Stimulated activated naive CD8-positive, alpha-beta T cell treated with anti-CD3 and anti-CD28 coated beads, Interleukin-15, Interleukin-2, amounts not matched to agents 100 U/mL and 50 U/mL, for 24 hours (primary cell): ENCODE data around the gene RNF123.
A peak's percentile ranks its signal among the peaks of the same experiment; 100 is the strongest.
"Not testable (repeated sequence)": the region's sequence is repeated elsewhere in the genome, so short reads cannot be mapped to it uniquely, and the experiment has no call there.

ENCODE experiments used
- ATAC-seq: fragments of 150-1000 bp; cut with Tn5 transposase; one replicate; pipeline ENCODE4 v1.10.0; 2021
- DNase-seq: peaks from one replicate; pipeline ENCODE4 v3.0.0; 2021

The RNF123 gene

DNA sequence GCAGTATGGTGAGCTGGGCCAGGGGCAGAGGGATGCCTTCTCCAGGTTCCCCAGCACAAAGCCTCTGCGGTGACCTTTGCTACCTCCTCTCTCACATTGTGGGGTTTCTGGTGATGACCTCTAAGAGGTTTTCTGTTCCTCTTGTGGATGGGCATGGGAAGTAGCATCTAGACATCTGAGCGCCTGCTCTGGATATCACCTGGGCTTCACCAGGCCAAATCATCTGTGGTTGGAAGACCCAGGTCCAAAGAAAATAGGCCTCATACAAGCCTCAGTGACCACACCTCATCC is 8.2 kb upstream of the RNF123 start:
- DNase-seq (no peak), ATAC-seq (no peak)

DNA sequence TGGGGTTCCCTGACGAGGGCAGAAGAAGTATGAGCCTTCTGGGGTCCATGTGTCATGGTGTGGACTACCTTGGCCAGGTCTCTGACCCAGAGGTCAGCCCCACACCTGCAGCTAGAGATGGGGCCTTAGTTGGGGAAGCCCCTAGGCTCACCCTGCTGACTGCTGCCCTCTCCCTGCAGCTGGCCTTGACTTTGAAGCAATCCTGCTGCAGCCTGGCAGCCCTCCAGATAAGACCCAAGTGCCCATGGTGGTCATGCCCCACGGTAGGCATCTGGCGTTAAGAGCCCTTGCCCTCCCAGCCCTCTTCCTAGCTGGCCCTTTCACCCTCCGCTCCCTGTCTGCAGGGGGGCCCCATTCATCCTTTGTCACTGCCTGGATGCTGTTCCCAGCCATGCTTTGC is 7.8 kb upstream of the RNF123 start:
- ATAC-seq (no peak), DNase-seq (no peak)

DNA sequence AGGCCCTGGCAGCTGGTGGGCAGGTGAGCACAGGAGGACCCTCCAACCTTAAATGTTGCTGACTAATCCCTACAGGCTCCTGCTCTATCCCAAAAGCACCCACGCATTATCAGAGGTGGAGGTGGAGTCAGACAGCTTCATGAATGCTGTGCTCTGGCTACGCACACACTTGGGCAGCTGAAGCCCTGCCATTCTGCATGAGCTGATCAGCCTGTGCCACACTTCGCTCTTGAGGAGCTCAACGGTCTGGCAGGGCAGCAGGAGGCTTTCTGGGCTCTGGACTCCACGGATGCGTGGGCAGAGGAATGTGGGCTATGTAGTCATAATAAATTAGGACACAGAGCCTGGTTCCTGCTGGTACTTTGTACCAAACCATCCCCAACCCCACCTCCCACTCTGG is 6.2 kb upstream of the RNF123 start:
- ATAC-seq, result no peak

DNA sequence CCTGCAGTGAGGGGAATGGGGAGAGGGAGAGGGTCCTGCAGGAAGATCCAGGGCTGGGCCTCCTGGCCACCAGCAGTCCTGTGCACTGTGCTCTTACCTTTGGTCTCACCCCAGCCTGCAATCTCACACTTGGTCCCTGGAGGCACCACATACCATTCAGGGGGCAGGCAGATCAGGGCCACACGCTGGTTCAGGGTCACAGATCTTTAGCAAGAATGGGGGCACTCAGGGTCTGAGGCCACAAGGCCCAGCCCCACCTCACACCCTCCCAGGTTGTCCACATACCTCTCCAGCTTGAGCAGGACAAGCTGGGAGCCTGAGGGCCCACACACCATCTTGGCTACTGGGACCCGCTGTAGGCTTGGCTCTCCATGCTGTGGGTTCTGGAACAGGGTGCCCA is 4.9 kb upstream of the RNF123 start:
- not testable (repeated sequence) for DNase-seq, ATAC-seq

More for the DNA sequence above, 6.2 kb upstream of the RNF123 start:
- no peak for DNase-seq

GRCh38 chr3:49685103-49685502 is 4.3 kb upstream of the RNF123 start:
- DNase-seq, ATAC-seq: not testable (repeated sequence)

GRCh38 chr3:49685846-49686245 is 3.5 kb upstream of the RNF123 start:
- not testable (repeated sequence) for ATAC-seq

GRCh38 chr3:49686346-49686745 is 3.0 kb upstream of the RNF123 start:
- DNase-seq, result peak; percentile 44
- peak; percentile 9 for ATAC-seq

More at GRCh38 chr3:49685846-49686245, 3.5 kb upstream of the RNF123 start:
- DNase-seq, result not testable (repeated sequence)

DNA sequence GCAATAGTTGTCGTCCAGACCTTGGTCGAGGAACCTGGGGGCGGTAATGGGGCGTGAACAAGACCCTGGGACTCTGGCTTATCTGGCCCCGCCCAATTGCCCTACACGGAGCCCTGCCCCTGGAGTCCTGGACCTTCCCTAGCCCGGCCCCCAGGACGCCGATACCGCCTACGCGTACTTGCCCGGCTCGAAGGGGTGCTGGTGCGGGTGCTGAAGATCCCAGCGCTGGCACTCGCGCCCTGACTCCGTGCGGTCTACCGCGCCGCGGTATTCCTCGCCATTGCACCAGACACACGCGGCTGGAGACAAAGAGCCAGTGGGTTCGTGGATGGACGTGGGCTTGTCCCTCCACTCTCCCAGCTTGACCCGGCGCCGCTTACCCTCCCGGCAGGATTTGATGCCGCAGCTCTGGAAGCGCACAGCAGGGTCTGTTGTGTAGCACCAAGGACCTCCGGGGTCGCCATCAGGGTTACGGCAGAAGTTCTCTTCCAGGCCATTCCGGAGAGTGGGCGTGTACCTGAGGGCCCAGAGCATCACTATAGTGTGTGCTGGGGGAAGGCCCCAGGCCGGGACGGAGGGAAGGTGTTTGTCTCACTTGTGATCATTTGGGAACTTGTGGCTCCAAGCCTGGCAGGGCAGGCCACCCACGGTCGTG is 2.5 kb upstream of the RNF123 start:
- ATAC-seq (peak; percentile 34), DNase-seq (peak; percentile 65)

DNA sequence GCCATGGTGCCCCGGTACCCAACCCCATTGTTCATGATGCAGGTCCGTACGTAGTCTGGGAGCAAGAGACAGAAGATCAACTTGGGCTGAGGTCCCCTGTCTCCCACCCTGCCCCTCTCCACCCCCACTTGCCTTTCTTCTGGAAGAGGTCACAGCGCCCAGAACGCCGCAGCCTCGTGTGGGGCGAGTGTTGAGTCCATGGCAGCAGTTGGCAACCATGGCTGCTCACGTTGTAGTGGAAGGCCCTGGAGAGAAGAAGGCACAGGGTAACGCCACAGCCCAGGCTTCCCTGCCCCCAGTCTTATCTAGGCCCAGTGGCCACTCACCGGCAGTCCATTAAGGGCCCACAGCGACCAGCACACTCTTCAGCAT is 1.9 kb upstream of the RNF123 start:
- not testable (repeated sequence) for DNase-seq, ATAC-seq

DNA sequence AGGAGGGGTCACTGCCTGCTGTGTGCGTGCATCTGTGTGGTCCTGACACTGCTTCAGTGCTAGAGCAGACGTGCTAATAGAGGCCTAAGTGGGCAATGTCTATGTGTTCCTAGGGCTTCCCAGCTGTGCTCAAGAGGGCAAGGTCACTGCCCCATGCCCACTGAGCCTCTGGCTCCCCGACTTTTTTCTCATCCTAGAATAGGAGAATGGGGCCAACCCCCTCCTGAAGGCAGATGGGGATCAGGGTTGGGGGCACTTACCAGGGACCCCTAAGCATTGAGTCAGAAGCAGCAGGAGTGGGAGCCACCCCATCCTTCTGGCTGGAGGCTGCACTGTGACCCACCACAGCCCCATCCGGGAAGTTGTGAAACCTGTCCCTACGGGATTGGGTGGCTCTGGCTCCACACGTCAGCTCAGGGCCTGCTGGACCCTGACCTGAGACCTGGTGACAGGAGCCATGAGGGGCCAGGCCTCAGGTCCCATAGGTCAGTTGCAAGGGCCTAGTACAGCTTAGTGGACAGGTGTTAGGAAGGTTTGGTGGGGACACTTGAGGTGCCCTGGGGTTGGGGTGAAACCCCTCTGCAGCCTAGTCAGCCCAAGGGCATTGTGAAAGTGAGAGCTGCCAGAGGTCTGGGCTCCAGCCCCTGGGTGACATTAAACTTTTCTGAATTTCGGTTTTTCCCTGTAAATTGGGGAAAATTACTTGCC is 865 bp upstream of the RNF123 start:
- not testable (repeated sequence) for DNase-seq, ATAC-seq

GRCh38 chr3:49689908-49690624 is 709 bp downstream of the RNF123 start:
- not testable (repeated sequence) for DNase-seq, ATAC-seq

- ATAC-seq, DNase-seq: not testable (repeated sequence)
These were observed 1.5 kb downstream of the RNF123 start for GRCh38 chr3:49690856-49691255.

DNA sequence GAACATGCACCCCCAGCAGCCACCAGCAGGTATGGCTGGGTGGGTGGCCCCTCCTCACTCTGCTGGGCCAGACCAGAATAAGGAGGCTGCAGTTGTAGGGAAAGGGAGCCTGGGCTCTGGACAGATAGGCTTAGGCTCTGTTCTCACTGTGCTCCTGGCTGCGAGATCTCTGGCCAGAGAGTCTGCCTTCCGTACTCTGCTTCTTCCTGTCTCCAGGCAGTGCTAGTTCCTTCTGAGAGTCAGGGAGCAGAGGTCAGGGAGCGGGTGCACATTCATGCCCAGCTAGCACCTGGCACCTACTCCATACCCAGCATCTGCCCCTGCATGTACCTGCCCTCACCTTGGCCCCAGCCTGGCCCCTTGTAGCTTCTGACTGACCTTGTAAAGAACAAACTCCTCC is 2.1 kb downstream of the RNF123 start:
- not testable (repeated sequence) for DNase-seq, ATAC-seq

DNA sequence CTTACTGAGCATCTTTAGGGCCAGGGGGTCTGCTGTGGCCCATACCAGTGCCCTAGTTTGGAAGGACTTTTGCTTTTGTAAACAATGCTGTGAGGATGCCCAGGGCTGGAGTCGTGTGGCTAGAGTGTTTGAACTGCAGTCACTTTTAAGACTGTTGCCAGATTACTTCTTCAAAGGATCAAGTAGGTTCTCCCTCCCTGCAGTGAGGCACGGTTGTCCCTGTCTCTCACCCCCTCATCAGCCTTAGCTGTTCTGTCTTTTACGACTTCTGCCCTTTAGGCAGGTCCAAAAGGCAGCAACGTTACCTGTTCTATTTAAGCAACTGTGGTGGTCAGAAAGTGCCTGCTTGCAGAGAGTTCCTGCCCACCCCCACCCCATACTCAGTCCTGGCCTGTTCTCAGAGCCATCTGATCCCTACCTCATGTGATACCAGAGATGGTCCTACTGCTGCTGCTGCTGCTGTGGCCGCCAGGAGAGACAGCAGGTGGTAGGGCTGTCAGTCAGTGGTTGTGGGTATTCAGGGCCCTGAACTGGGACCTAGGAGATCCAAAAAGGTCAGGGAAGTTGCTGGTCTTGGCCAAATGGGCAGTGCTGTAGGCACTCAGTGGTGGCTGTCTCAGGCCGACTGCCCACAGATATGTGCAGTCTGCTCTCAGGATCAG is 5.2 kb downstream of the RNF123 start:
- not testable (repeated sequence) for ATAC-seq

DNA sequence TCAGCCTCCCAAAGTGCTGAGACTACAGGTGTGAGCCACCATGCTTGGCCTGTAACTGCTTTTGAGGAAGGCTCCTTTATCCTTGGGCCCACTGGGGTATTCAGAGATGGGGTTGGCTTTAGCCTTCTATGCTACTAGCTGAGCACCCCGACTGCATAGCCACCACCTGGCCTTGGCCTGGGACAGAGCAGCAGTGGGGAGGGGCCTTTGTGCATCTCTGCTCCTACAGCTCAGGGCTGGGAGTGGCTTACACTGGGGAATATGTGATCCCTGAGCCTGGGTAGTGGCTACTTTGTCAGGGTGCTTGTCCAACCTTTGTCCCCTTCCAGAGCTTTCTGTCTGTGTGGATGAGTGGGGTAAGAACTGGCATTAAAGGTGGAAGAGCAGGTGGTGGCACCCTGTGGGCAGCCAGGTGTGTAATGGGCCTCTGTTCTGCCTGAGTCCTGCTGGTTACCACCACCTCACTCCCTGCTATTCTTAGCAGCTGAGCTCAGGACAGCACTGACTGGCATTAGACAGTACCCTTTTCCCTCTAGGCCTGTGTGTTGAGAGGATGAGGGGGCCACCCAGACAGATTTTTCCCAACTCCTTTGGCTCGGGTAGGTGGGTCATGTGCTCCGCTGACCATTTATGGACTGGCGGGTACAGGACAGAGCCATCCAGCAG is 6.1 kb downstream of the RNF123 start:
- not testable (repeated sequence) for ATAC-seq, DNase-seq

More for the DNA sequence above, 5.2 kb downstream of the RNF123 start:
- DNase-seq, result not testable (repeated sequence)

GRCh38 chr3:49699281-49699979 is 10.1 kb downstream of the RNF123 start:
- no peak for DNase-seq
- ATAC-seq, result no peak

DNA sequence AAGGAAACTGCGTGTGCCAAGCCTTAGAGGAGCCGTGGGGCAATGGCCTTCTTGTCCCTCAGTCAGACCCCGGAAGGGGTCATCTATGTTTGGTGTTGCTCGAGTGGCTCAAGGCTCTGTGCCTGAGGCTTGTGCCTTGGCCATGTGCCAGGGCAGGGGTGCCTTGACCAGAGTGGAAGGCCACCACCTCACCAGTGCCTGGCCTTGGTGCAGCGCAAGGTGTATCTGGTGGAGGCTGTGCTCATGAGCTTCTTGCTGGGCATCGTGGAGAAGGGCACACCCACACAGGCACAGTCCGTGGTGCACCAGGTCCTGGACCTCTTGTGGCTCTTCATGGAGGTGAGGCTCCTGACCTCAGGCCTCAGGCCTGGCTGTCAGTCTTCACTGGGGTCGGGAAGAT is 10.7 kb downstream of the RNF123 start:
- DNase-seq, result no peak
- ATAC-seq, result no peak

DNA sequence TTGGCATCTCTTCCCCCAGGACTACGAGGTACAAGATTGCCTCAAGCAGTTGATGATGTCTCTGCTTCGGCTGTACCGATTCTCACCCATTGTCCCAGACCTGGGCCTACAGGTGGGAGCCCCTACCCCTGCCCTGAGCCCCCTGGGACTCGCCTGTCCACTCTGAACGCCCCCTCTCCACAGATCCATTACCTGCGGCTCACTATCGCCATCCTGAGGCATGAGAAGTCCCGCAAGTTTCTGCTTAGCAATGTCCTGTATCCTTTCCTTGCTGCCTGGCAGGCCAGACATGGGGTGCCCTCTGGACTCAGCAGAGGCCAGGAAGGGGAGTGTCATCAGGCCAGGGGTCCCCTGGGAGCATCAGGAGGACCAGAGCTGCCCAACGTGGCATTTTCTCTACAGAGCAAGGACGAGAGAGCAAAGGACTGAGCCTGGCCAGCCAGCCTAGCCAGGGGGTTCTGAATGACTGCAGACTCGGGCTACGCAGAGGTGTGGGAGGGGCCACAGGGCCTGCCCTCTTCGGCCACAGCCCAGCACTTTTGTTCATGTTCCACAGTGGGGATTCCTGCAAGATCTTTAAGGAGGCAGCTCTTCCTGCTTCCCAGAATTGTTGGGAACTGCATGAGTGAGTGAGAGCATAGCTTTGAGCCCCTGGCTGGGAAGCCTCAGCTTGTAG is 11.2 kb downstream of the RNF123 start:
- DNase-seq (no peak), ATAC-seq (no peak)

DNA sequence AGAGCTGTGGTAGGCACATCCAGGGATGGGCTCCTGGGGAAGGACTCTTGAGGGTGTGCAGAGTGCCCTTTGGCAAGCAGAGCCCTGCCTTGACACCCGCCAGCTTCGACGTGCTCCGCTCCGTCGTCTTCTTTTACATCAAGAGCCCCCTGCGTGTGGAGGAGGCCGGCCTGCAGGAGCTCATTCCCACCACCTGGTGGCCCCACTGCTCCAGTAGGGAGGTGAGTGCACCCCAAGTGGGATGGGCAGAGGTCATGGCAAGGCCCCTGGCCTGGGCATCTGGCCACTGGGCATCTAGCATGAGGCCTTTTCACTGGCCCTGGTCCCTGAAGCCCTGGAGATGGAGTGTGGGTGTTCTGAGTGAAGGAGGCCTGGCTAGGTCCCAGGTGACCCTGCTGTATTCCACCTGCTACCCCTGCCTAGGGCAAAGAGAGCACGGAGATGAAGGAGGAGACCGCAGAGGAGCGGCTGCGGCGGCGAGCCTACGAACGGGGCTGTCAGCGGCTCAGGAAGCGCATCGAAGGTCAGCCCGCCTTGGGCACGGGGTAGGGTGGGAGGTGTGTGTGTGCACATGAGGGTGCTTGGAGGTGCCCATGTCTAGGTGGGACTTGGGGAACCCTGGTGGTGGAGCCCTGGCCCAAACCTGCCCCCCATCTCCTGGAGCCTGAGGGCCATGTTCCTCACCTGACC is 12.2 kb downstream of the RNF123 start:
- DNase-seq (no peak), ATAC-seq (no peak)

- no peak for ATAC-seq
These were observed 13.3 kb downstream of the RNF123 start for GRCh38 chr3:49702672-49703071.

More at GRCh38 chr3:49702672-49703071, 13.3 kb downstream of the RNF123 start:
- no peak for DNase-seq
